OCI-LY7 (cell line): ENCODE data around the gene IGSF3. TPM values are rescaled to one million over a fixed set of nuclear protein-coding genes. Genes with fewer than 3 reads are reported as not detected.
A peak's percentile ranks its signal among the peaks of the same experiment; 100 is the strongest.
"Not testable (repeated sequence)": the region's sequence is repeated elsewhere in the genome, so short reads cannot be mapped to it uniquely, and the experiment has no call there.

Experiments
- BruUV-seq: library from RNA; stranded (reverse); fragments of 400-500 nt; replicated peaks from 2 replicates; lab custom pipeline; 2021; lab: Mats Ljungman, UMichigan
- CTCF ChIA-PET: fragments of 300-600 bp; sonication (Branson Sonifier 250); formaldehyde crosslinking; loops from one replicate; lab custom pipeline; 2022; ENCODE audit warnings: antibody characterized with exemption; ENCODE audit not compliant: unreplicated experiment; lab: Charles Lee
- POLR2A ChIA-PET: fragments of 300-600 bp; sonication (Branson Sonifier 250); formaldehyde crosslinking; loops from one replicate; lab custom pipeline; 2022; ENCODE audit warnings: antibody characterized with exemption; lab: Charles Lee
- DNase-seq: peaks from one replicate; pipeline ENCODE4 v3.0.0-alpha.2; 2015; ENCODE audit warnings: low spot score
- H2AFZ ChIP-seq: fragments of 200-600 bp; sonication (generic), shearing (Covaris generic); 2 replicates; pipeline ENCODE4 v1.6.1; 2014; ENCODE audit warnings: mild to moderate bottlenecking, antibody characterized with exemption, low read length, moderate library complexity
- H3K27ac ChIP-seq: fragments of 200-600 bp; sonication (generic); 2 replicates; pipeline ENCODE4 v1.5.1; 2014; ENCODE audit warnings: mixed run types, low read depth, mild to moderate bottlenecking, moderate library complexity, low read length, inconsistent platforms; ENCODE audit not compliant: poor library complexity, severe bottlenecking
- H3K36me3 ChIP-seq: fragments of 200-600 bp; sonication (generic); 2 replicates; pipeline ENCODE4 v1.6.1; 2014; ENCODE audit warnings: mild to moderate bottlenecking, antibody characterized with exemption, low read length, moderate library complexity, mixed read lengths; ENCODE audit not compliant: insufficient read depth
- H3K4me1 ChIP-seq: fragments of 200-600 bp; sonication (generic); 2 replicates; pipeline ENCODE4 v1.5.1; 2014; ENCODE audit warnings: mild to moderate bottlenecking, low read length; ENCODE audit not compliant: insufficient read depth, poor library complexity, severe bottlenecking
- H3K4me2 ChIP-seq: fragments of 200-600 bp; sonication (generic); 2 replicates; pipeline ENCODE4 v1.6.1; 2014; ENCODE audit warnings: mild to moderate bottlenecking, low read length
- H3K4me3 ChIP-seq: fragments of 200-600 bp; sonication (generic); 2 replicates; pipeline ENCODE4 v1.5.1; 2014; ENCODE audit warnings: mild to moderate bottlenecking, low read depth, low read length; ENCODE audit not compliant: poor library complexity, severe bottlenecking
- H3K79me2 ChIP-seq: fragments of 200-600 bp; sonication (generic); 2 replicates; pipeline ENCODE4 v1.6.1; 2016; ENCODE audit warnings: low read depth, mild to moderate bottlenecking, low read length, moderate library complexity, mixed read lengths; ENCODE audit not compliant: insufficient read depth
- H3K9me2 ChIP-seq: fragments of 200-600 bp; sonication (generic); 2 replicates; pipeline ENCODE4 v1.6.1; 2016; ENCODE audit warnings: mild to moderate bottlenecking, low read length, mixed read lengths; ENCODE audit not compliant: insufficient read depth
- H3K9me3 ChIP-seq: fragments of 200-600 bp; sonication (generic); 2 replicates; pipeline ENCODE4 v1.6.1; 2014; ENCODE audit warnings: mild to moderate bottlenecking, mixed run types, low read length, mixed read lengths
- H4K20me1 ChIP-seq: fragments of 200-600 bp; sonication (generic); 2 replicates; pipeline ENCODE4 v1.6.1; 2014; ENCODE audit warnings: mild to moderate bottlenecking, antibody characterized with exemption, low read length, moderate library complexity, mixed read lengths; ENCODE audit not compliant: insufficient read depth
- EZH2phosphoT487 ChIP-seq: fragments of 200-600 bp; sonication (generic); IDR thresholded peaks from 2 replicates; pipeline ENCODE4 v1.6.1; 2018; ENCODE audit warnings: low read depth, borderline replicate concordance, mild to moderate bottlenecking, mixed run types, antibody characterized with exemption, low read length, moderate library complexity, mixed read lengths
- intact Hi-C: fragments of 100-400 bp; cut with micrococcal nuclease; formaldehyde crosslinking; loops from one replicate; pipeline ENCODE4 v1.10.0; 2022; ENCODE audit not compliant: unreplicated experiment
- total RNA-seq, 2 experiments: library from RNA; depleted of rRNA in 1 of 2; stranded (reverse); fragments of >200 nt in 1 of 2; shearing (Covaris generic) in 1 of 2; gene quantifications; 2 replicates each; pipeline ENCODE4 v1.2.3, GENCODE V29; 2014 to 2022
- TF ChIP-seq, protein P1 (sequence below): fragments of 200-600 bp; sonication (generic); conservative IDR thresholded peaks from 2 replicates; pipeline ENCODE4 v1.5.1; 2014; ENCODE audit warnings: mild to moderate bottlenecking, antibody characterized with exemption, low read length, moderate library complexity, mixed read lengths

The IGSF3 gene
- total RNA-seq, 2 experiments from 2014 or later, result not detected

DNA sequence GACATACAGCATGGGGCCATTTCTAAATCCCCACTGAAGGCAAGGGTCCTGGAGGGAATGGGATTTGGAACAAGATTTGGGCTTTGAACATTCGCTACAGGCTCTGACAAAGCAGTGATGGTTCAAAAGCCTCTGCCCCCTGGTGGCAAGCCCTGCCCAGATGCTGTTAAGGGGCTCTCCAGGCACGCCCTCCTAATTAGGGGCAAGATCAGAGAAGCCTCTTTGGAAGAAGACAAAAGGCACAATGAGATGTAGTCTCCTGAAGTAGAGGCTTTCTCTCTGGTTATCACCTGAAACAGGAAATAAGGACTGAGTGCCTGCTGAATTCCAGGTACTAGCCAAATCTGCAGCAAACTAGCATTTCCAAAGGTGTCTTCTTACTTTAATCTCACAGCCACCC, 37.5 kb downstream of the IGSF3 start:
- H2AFZ ChIP-seq, H3K79me2 ChIP-seq, CTCF ChIA-PET, intact Hi-C loops, H3K9me3 ChIP-seq, H3K27ac ChIP-seq, POLR2A ChIA-PET, DNase-seq, BruUV-seq, H3K4me1 ChIP-seq, H3K9me2 ChIP-seq, H3K36me3 ChIP-seq, H4K20me1 ChIP-seq, H3K4me3 ChIP-seq, H3K4me2 ChIP-seq: not testable (repeated sequence)
- TF ChIP-seq, protein P1, sequence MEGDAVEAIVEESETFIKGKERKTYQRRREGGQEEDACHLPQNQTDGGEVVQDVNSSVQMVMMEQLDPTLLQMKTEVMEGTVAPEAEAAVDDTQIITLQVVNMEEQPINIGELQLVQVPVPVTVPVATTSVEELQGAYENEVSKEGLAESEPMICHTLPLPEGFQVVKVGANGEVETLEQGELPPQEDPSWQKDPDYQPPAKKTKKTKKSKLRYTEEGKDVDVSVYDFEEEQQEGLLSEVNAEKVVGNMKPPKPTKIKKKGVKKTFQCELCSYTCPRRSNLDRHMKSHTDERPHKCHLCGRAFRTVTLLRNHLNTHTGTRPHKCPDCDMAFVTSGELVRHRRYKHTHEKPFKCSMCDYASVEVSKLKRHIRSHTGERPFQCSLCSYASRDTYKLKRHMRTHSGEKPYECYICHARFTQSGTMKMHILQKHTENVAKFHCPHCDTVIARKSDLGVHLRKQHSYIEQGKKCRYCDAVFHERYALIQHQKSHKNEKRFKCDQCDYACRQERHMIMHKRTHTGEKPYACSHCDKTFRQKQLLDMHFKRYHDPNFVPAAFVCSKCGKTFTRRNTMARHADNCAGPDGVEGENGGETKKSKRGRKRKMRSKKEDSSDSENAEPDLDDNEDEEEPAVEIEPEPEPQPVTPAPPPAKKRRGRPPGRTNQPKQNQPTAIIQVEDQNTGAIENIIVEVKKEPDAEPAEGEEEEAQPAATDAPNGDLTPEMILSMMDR, result peak; percentile 37

GRCh38 chr1:116629441-116629840, 38.1 kb downstream of the IGSF3 start:
- H3K9me3 ChIP-seq, BruUV-seq, H4K20me1 ChIP-seq, H3K79me2 ChIP-seq, H3K4me1 ChIP-seq, H3K4me3 ChIP-seq, POLR2A ChIA-PET, H2AFZ ChIP-seq, H3K4me2 ChIP-seq, CTCF ChIA-PET, intact Hi-C loops, DNase-seq, H3K36me3 ChIP-seq, H3K9me2 ChIP-seq, H3K27ac ChIP-seq: not testable (repeated sequence)

- intact Hi-C loops, result no loop called here
- Histone ChIP-seq H3K79me2 (no peaks in the 10 kb centered on the region), H3K27ac (no peak overlapping the region), H3K4me1 (no peaks in the 10 kb centered on the region), H3K4me2 (no peak overlapping the region), H3K9me3 (no peaks in the 10 kb centered on the region), H3K4me3 (no peak overlapping the region), H2AFZ (no peak overlapping the region), H4K20me1 (no peaks in the 10 kb centered on the region), H3K9me2 (no peaks in the 10 kb centered on the region), H3K36me3 (no peaks in the 10 kb centered on the region)
- BruUV-seq, result no TSS peak
- TF ChIP-seq EZH2phosphoT487, result no peak
- TF ChIP-seq, protein P1, result no peak
- ChIA-PET POLR2A (no interaction called here), CTCF (no interaction called here)
- no peak for DNase-seq
Observed at GRCh38 chr1:116628448-116628847, 39.1 kb downstream of the IGSF3 start.

DNA sequence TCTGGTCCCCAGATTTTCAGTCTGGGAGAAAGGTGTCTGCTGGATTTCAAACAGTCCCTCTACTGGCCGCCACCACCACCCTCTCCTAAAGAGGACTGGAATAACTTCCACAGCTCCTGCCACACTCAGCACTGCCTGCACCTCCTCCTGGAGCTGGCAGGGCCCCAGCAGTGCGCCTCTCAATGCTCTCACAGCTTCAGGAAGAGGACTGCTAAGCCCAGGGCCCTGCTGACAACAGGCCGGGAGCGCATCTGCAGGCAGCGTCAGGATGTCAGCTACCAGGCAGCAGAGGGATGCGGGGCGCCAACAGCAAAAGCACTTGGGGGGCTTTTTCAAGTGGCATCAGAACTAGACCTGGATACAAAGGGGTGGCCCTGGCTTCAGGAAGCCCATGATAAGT, 40.2 kb downstream of the IGSF3 start:
- BruUV-seq, H3K27ac ChIP-seq, CTCF ChIA-PET, H3K9me3 ChIP-seq, H2AFZ ChIP-seq, POLR2A ChIA-PET, intact Hi-C loops, H3K9me2 ChIP-seq, H3K4me2 ChIP-seq, H3K36me3 ChIP-seq, H3K4me1 ChIP-seq, H3K79me2 ChIP-seq, H3K4me3 ChIP-seq, H4K20me1 ChIP-seq, DNase-seq: not testable (repeated sequence)

GRCh38 chr1:116626915-116627314, 40.6 kb downstream of the IGSF3 start:
- H4K20me1 ChIP-seq, H3K79me2 ChIP-seq, H2AFZ ChIP-seq, H3K4me1 ChIP-seq, BruUV-seq, intact Hi-C loops, H3K9me3 ChIP-seq, DNase-seq, CTCF ChIA-PET, POLR2A ChIA-PET, H3K4me3 ChIP-seq, H3K9me2 ChIP-seq, H3K36me3 ChIP-seq, H3K4me2 ChIP-seq, H3K27ac ChIP-seq: not testable (repeated sequence)
